Stimulated activated naive CD4-positive, alpha-beta T cell (primary cell): ENCODE data around the gene KDM4F.
A peak's percentile ranks its signal among the peaks of the same experiment; 100 is the strongest.

Source experiments
- DNase-seq, 6 experiments: peaks; one replicate each; lab custom pipeline; 2025; lab: John Stamatoyannopoulos, UW

The KDM4F gene

GRCh38 chr11:95091663-95092180 lies 42.5 kb downstream of the KDM4F start:
- DNase-seq: no peak

GRCh38 chr11:95092549-95093324 lies 43.5 kb downstream of the KDM4F start:
- DNase-seq: peak in 2 of 6 experiments; percentile 4 to 17

GRCh38 chr11:95093548-95093947 lies 44.3 kb downstream of the KDM4F start:
- DNase-seq: no peak

- DNase-seq: no peak
These were observed 46.8 kb downstream of the KDM4F start for GRCh38 chr11:95095858-95096587.

GRCh38 chr11:95097209-95097608 lies 48.0 kb downstream of the KDM4F start:
- DNase-seq: no peak

GRCh38 chr11:95098826-95099225 lies 49.6 kb downstream of the KDM4F start:
- DNase-seq: no peak

GRCh38 chr11:95100191-95100648 lies 51.0 kb downstream of the KDM4F start:
- no peak for DNase-seq
